Prostate gland (tissue), 2 donors: ENCODE results near the gene SEPHS1.
"Not testable (repeated sequence)": the region's sequence is repeated elsewhere in the genome, so short reads cannot be mapped to it uniquely, and the experiment has no call there.

Experiments used
- CTCF ChIP-seq, 4 experiments: fragments of 200-600 bp in 2 of 4; fragments of 450-650 bp in 2 of 4; sonication (generic) in 2 of 4; IDR thresholded peaks; 1 replicate in 3 of 4; 2 replicates in 1 of 4; pipeline ENCODE4 v1.5.1; 2016 to 2019; ENCODE audit warnings: antibody characterized with exemption in 4 of 4, mild to moderate bottlenecking in 2 of 4, moderate library complexity in 2 of 4
- POLR2AphosphoS5 ChIP-seq: sonication (generic); formaldehyde crosslinking; IDR thresholded peaks from one replicate; pipeline ENCODE4 v1.6.1; 2017; ENCODE audit warnings: antibody characterized with exemption

GRCh38 chr10:13276146-13276545 is 71.9 kb downstream of the SEPHS1 start:
- TF ChIP-seq POLR2AphosphoS5; CTCF (IDR thresholded peaks at IDR 0.05): not testable (repeated sequence)
